NCI-H1436 treated with DMSO at 0.1 percent for 48 hours (cell line): ENCODE results near the gene RGS6.

Experiments used
- DNase-seq: peaks from one replicate; lab custom pipeline; 2025; lab: John Stamatoyannopoulos, UW

The RGS6 gene

DNA sequence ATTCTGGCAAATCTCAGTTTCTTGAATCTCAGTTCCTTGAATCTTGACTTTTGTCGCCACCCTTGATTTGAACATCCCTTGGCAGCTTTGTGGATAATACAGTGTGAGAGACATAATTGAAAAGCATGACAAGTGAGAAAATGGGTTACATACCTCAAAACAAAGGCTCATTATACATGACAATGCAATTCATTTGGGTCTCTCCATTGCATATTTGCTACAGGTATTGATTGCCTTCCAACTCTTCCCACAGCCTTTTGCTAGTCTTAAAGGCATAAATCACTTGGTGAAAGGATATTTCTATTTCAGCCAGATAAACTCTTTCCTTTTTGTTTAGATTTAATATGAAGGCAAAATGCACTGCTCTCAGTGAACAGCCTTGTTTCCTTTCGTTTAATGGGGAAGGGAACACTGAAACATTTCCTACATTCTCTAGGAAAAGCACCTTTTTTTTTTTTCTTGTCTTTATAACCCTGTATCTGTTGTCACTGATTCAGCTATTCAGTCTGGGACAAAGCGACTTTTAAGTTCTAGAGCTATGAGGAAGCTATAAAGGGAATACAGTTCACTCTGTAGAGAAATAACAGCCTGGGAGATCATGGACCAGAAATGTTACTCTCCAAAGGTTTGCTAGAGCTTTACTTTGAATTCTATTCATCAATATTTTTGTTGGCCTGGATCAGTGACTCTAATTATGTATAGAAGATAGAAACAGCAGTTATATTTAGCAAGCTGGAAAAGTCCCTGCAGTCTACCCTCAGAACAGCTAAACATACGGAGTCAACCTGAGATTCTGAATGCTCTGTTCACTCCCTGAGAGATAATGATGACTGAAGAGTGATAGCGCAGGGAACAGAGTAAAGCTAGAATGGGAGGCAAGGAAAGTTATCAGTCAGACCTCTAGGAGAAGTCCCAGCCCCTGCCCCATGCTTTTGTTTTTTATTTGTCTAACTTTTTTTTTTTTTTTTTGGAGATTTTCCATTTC lies 311.4 kb downstream of the RGS6 start:
- no peak for DNase-seq

DNA sequence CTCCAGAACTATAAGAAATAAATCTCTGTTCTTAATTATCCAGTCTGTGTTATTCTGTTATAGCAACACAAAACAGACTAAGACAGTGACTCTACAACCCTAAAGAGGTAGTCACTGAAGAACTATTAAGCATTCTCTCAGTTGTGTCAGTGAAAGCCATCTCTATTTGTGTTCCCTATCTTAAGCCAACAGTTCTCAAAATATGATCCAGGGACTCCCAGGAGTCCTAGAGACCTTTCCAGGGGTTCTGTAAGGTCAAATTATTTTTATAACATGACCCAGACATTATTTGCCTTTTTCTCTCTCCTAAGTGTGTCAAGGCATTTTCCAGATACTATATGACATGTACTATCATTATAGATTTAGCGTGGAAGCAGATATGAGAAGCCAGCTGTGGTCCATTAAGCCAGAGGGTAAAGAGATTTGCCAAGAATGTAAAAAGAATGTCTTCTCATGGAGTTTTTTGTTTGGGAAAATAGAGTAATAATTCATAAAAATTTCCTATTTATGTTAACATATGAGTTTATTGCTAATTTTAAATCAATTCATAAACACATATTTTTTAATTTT lies 315.8 kb downstream of the RGS6 start:
- DNase-seq = no peak

DNA sequence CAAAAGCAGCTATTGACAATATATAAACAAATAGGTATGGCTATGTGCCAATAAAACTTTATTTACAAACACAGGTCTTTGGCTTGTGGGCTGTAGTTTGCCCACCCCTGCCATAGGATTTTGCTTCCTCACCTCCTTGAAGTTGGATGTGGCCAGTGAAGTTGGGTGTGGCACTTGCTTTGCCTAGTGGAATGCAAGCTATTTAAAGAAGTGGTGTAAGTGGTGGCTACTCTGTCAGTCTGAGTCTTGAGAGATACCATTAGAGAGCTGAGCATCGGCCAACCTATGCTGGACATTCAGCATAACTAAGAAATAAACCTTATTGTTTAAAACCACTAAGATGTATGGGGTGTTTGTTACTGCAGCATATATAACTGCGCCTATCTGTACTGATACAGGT lies 321.3 kb downstream of the RGS6 start:
- DNase-seq = no peak

GRCh38 chr14:72254202-72254936 lies 322.1 kb downstream of the RGS6 start:
- DNase-seq = no peak

DNA sequence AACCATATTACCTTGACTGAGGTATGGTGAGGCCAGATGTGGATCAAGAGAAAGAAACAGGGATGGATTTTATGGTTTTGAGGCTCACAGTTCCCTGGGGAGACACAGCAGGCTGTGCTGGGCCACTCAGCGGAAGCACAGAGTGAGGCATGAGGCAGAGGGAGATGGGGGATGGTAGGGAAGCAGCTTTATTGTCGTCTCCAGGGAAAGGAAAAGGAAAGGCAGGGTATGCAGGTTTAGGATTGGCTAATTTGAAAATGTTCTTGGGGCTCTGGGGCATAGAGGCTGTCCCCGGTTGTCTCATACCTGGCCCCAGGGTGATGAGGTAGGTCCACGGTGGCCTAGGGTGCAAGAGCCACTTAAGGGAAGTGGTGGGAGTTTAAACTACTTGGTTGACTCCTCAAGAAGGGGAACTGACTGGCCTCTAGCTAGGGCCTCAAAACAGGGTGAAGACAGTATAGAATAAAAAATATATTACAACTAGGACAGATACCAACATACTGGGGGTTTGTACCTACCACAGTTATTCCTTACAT lies 322.8 kb downstream of the RGS6 start:
- DNase-seq = no peak

DNA sequence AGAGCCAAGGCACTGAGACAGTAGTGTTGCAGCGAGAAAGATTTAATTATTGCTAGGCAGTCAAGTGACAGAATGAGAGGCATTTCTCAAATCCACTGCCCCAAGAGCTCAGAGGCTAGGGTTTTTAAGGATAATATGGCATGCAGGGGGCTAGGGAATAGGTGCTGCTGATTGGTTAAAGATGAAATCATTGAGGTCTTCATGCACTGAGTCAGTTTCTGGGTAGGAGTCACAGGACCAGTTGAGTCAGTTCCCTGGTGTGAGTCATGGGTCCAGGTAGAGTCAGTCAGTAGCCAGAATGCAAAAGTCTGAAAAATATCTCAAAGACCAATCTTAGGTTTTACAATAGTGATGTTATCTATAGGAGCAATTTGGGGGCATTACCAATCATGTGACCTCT lies 323.8 kb downstream of the RGS6 start:
- DNase-seq = no peak

DNA sequence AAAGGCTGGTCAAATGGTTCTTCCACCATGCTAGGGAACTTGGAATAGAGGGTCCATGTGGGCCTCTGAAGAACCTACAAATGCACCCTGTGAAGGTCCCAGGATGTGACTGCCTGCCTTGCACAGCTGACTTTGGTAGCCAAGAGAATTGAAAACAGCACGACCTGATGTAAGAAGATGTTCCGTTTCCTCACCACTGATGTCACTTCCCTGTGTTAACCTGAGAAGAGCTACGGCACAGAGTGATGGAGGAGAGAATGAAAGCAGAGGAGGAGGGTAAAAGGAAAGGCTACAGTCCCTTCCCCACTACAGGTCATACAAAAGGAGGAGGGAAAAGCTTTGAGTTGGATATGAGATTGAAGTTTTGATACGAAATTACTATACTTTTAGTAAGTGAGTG lies 328.8 kb downstream of the RGS6 start:
- DNase-seq = no peak

- DNase-seq = no peak
Measured at GRCh38 chr14:72262771-72263170, 330.5 kb downstream of the RGS6 start.

DNA sequence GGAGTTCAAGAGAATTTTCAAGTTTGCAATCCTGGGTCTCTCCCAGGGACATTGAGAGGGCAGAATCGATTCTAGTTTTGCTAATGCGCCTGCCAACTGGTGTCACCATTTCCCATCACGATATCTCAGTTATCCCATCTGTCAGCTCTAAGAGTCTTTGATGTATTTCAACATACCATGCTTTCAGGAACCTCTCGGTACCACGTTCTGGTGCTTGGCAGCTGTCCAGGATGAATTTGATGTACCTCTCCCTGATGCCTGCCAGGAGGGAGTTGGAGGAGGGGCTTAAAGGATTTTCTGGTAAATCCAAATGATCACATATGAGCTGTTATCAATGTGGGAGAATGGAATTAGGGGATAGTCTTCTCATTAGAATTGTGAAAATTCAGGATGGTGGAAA lies 332.5 kb downstream of the RGS6 start:
- DNase-seq = no peak

- DNase-seq = no peak
Measured at GRCh38 chr14:72270147-72270727, 338.0 kb downstream of the RGS6 start.

DNA sequence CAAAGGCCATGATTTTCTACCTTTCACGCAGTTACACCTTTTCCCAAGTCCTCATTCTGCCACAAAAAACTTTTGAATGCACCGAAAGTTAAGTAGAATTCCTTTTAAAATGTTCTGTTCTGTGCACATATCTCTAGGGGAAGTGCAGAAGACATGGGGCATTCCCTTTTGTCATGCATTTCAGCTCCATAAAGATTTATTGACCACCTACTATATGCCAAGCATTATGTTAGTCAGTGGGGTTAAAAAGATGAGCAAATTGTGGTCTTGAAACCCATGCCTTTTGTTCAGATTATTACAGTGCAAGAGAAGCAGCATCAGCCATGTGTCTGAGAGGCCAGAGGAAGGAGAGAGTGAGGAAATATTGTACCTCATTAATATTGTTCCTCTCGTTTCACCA lies 338.5 kb downstream of the RGS6 start:
- no peak for DNase-seq

GRCh38 chr14:72275242-72275641 lies 343.0 kb downstream of the RGS6 start:
- no peak for DNase-seq

DNA sequence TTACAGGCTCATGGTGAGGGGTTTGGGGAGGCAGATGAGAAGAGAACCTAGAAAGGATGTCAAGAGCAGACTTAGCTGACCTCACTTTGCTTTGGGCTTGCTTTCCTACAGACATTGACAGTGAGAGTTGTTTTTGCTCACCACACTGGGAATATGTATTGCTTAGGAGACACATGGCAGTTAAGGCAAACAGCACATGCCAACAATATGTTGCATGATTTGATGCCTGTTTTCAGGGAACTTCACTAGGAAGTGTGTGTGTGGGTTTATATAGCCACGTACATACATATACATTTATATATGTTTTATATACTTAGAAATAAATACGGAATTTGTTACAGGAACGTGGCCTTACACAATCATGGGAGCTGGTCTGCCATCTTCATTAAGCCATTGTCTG lies 346.1 kb downstream of the RGS6 start:
- DNase-seq = no peak

GRCh38 chr14:72284176-72284575 lies 351.9 kb downstream of the RGS6 start:
- DNase-seq = no peak

- no peak for DNase-seq
Measured at GRCh38 chr14:72290241-72290640, 358.0 kb downstream of the RGS6 start.

GRCh38 chr14:72291908-72292688 lies 359.9 kb downstream of the RGS6 start:
- DNase-seq = no peak

DNA sequence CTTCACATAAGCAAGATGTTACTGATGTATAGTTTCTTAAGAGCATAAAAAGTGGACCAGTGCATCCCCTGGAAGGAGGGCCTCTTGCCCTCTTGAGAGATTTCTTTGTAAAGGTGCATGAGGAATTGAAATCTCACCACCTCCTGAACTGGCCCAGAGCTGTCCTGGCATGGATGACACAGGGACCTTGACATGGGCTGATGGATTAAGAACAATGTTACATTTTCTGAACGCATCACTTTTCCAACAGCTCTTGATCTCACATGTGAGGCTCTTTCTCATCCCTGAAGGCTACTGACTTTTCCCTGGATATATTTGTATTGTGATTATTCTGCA lies 360.4 kb downstream of the RGS6 start:
- no peak for DNase-seq

GRCh38 chr14:72301352-72301751 lies 369.1 kb downstream of the RGS6 start:
- no peak for DNase-seq

DNA sequence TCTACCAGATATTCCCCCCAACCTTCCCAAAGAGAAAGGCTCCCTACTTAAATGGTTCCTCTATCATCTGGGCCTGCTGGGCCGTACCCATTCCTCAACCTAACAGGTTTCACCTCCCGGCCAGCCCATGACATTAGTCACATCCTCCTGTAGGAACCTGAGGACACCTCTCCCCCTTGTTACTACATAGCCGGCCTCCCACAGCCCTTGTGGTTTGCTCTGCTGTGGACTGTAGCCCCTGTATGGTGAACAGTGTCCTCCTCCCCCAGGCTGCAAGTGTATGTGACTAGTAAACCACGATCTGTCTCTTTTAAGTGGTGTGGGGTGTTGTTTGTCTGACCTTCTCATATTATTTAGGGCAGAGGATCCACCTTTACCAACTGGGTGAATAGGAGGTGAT lies 371.7 kb downstream of the RGS6 start:
- no peak for DNase-seq

GRCh38 chr14:72305561-72305960 lies 373.3 kb downstream of the RGS6 start:
- no peak for DNase-seq

GRCh38 chr14:72308967-72309485 lies 376.8 kb downstream of the RGS6 start:
- no peak for DNase-seq
